Osteocyte (in vitro differentiated cells): ENCODE data around the gene PDGFC. TPM values are rescaled to one million over a fixed set of nuclear protein-coding genes. Genes with fewer than 3 reads are reported as not detected.

ENCODE experiments used
- DNase-seq: peaks from one replicate; pipeline ENCODE4 v3.0.0; 2021; ENCODE audit warnings: mixed read lengths; ENCODE audit not compliant: unreplicated experiment; ENCODE audit errors: extremely low spot score
- H3K27ac Mint-ChIP-seq: one replicate; pipeline ENCODE4 v1.8.0; 2021; ENCODE audit warnings: mild to moderate bottlenecking, mixed read lengths; ENCODE audit not compliant: unreplicated experiment
- H3K27me3 Mint-ChIP-seq: one replicate; pipeline ENCODE4 v1.8.0; 2021; ENCODE audit warnings: mixed read lengths; ENCODE audit not compliant: unreplicated experiment
- H3K36me3 Mint-ChIP-seq: one replicate; pipeline ENCODE4 v1.8.0; 2021; ENCODE audit warnings: mixed read lengths; ENCODE audit not compliant: unreplicated experiment
- H3K4me1 Mint-ChIP-seq: one replicate; pipeline ENCODE4 v1.8.0; 2021; ENCODE audit warnings: mixed read lengths; ENCODE audit not compliant: unreplicated experiment
- H3K4me3 Mint-ChIP-seq: one replicate; pipeline ENCODE4 v1.8.0; 2021; ENCODE audit warnings: mild to moderate bottlenecking, moderate library complexity, mixed read lengths; ENCODE audit not compliant: unreplicated experiment
- H3K9me3 Mint-ChIP-seq: one replicate; pipeline ENCODE4 v1.8.0; 2021; ENCODE audit warnings: mixed read lengths; ENCODE audit not compliant: unreplicated experiment
- total RNA-seq: library from RNA; stranded (reverse); gene quantifications from 2 replicates; pipeline ENCODE4 v1.2.1, GENCODE V29; 2021
- TF ChIP-seq, protein P1 (sequence below): fragments of 200-600 bp; sonication (generic); IDR thresholded peaks from 2 replicates; pipeline ENCODE4 v1.5.0; 2021; ENCODE audit warnings: antibody characterized with exemption, mild to moderate bottlenecking, moderate library complexity

PDGFC gene
- total RNA-seq, 1 donor from 2014 or later, result 25.4 TPM

- no peak overlapping the region for H3K27ac Mint-ChIP-seq
- H3K36me3 Mint-ChIP-seq, result peaks cover 11% of the 10 kb centered on the region
- no peak for DNase-seq
- peaks cover 7% of the 10 kb centered on the region for H3K9me3 Mint-ChIP-seq
- no peaks in the 10 kb centered on the region for H3K27me3 Mint-ChIP-seq
- TF ChIP-seq, protein P1, sequence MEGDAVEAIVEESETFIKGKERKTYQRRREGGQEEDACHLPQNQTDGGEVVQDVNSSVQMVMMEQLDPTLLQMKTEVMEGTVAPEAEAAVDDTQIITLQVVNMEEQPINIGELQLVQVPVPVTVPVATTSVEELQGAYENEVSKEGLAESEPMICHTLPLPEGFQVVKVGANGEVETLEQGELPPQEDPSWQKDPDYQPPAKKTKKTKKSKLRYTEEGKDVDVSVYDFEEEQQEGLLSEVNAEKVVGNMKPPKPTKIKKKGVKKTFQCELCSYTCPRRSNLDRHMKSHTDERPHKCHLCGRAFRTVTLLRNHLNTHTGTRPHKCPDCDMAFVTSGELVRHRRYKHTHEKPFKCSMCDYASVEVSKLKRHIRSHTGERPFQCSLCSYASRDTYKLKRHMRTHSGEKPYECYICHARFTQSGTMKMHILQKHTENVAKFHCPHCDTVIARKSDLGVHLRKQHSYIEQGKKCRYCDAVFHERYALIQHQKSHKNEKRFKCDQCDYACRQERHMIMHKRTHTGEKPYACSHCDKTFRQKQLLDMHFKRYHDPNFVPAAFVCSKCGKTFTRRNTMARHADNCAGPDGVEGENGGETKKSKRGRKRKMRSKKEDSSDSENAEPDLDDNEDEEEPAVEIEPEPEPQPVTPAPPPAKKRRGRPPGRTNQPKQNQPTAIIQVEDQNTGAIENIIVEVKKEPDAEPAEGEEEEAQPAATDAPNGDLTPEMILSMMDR, result no peak
- peaks cover 62% of the 10 kb centered on the region for H3K4me1 Mint-ChIP-seq
- no peak overlapping the region for H3K4me3 Mint-ChIP-seq
Observed at GRCh38 chr4:156953951-156954350, 17.6 kb downstream of the PDGFC start.

DNA sequence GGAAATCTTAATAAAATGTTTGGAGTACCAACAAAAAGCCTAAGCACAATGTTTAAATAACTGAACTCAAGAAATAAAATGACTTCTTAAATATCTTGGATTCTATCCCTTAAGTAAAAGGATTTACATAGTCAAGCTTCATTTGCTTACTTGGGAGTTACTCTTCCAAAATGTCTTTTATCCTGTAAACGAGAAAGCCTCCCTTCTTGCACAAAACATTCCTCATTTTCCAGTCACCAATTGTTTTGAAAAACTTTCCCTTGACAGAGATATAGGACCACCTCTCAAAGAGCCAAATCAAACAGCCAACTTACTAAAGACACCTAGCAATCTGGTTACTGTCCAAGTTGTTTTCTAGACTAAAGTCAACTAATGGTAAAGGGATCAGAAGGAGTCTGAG lies 18.6 kb downstream of the PDGFC start:
- Mint-ChIP-seq H3K27ac (no peak overlapping the region), H3K4me3 (no peak overlapping the region)

DNA sequence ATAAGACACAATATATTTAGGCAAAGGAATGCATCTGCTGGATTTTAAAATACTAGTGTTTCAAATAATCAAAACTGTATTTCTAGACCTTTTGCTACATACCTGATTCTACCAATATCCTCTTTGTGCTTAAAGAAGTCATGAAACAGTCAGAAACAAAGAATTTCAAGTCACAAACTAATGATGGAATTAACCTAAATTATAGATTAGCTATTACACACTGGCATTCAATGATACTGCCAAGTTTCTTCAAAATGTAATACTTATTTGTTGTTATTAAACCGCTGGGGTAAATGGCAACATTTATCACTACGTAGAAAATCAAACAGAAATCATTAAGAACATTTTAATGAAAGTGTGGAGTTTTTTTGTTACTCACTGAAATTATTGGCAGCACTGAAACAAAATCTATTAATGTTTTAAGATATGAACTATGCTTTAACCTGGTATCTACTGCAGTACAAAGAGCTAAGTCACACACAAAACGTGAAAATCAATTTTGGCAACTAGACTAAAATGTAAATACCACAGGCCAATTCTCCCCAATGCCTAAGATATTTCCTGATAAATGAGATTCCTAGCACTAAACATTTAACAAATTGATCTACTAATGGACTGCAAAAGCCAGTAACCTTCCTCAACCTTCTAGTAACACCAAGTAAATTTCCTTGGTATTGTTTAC lies 19.4 kb downstream of the PDGFC start:
- TF ChIP-seq, protein P1, result no peak
- H3K36me3 Mint-ChIP-seq, result peaks cover 9% of the 10 kb centered on the region
- no peak overlapping the region for H3K27ac Mint-ChIP-seq
- H3K4me3 Mint-ChIP-seq, result no peak overlapping the region
- no peaks in the 10 kb centered on the region for H3K27me3 Mint-ChIP-seq
- peaks cover 6% of the 10 kb centered on the region for H3K9me3 Mint-ChIP-seq
- H3K4me1 Mint-ChIP-seq, result peaks cover 63% of the 10 kb centered on the region
- no peak for DNase-seq

More for the DNA sequence above, 18.6 kb downstream of the PDGFC start:
- Mint-ChIP-seq H3K27me3 (no peaks in the 10 kb centered on the region), H3K4me1 (peaks cover 63% of the 10 kb centered on the region), H3K36me3 (peaks cover 11% of the 10 kb centered on the region), H3K9me3 (peaks cover 7% of the 10 kb centered on the region)
- DNase-seq, result no peak
- TF ChIP-seq, protein P1, result no peak

- H3K36me3 Mint-ChIP-seq, result peaks cover 7% of the 10 kb centered on the region
- TF ChIP-seq, protein P1, result no peak
- peaks cover 3% of the 10 kb centered on the region for H3K9me3 Mint-ChIP-seq
- H3K4me1 Mint-ChIP-seq, result peaks cover 73% of the 10 kb centered on the region
- H3K27me3 Mint-ChIP-seq, result no peaks in the 10 kb centered on the region
- no peak overlapping the region for H3K27ac Mint-ChIP-seq
- H3K4me3 Mint-ChIP-seq, result no peak overlapping the region
- DNase-seq, result no peak
Observed at GRCh38 chr4:156950948-156951347, 20.7 kb downstream of the PDGFC start.

DNA sequence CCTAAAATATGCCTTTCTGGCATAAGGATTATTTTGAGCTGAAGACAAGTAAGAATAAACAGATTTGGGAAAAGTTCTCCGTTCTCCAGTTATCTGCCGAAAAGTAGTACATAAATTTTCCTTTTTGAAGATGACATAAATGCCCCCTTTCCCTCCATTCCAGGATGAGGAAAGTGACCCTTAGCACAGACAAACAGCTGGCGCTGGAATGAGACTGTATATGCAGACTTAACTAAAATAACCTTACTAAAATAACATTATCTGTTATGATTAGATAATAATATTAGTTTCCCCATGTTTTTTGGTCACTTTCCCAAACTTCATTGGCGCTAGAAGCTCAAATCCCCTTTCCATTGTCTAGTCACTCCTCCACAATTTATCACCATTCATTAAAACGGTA lies 21.5 kb downstream of the PDGFC start:
- Mint-ChIP-seq H3K4me1 (peaks cover 80% of the 10 kb centered on the region), H3K27me3 (no peaks in the 10 kb centered on the region), H3K9me3 (peaks cover 3% of the 10 kb centered on the region), H3K27ac (peak overlapping the region; percentile 87), H3K4me3 (no peak overlapping the region), H3K36me3 (peaks cover 7% of the 10 kb centered on the region)
- no peak for DNase-seq
- TF ChIP-seq, protein P1, result no peak
